GM18507 (cell line): ENCODE results near the gene RASIP1.
"Not testable (repeated sequence)": the region's sequence is repeated elsewhere in the genome, so short reads cannot be mapped to it uniquely, and the experiment has no call there.

Experiments used
- DNase-seq: peaks from one replicate; pipeline ENCODE4 v3.0.0; 2011; ENCODE audit warnings: low read depth; ENCODE audit not compliant: insufficient read length; ENCODE audit errors: extremely low spot score
- FAIRE-seq: peaks from 2 replicates; lab custom pipeline; 2011; peaks lifted over from hg19 to GRCh38; lab: Jason Lieb, UNC

RASIP1 gene, protein sequence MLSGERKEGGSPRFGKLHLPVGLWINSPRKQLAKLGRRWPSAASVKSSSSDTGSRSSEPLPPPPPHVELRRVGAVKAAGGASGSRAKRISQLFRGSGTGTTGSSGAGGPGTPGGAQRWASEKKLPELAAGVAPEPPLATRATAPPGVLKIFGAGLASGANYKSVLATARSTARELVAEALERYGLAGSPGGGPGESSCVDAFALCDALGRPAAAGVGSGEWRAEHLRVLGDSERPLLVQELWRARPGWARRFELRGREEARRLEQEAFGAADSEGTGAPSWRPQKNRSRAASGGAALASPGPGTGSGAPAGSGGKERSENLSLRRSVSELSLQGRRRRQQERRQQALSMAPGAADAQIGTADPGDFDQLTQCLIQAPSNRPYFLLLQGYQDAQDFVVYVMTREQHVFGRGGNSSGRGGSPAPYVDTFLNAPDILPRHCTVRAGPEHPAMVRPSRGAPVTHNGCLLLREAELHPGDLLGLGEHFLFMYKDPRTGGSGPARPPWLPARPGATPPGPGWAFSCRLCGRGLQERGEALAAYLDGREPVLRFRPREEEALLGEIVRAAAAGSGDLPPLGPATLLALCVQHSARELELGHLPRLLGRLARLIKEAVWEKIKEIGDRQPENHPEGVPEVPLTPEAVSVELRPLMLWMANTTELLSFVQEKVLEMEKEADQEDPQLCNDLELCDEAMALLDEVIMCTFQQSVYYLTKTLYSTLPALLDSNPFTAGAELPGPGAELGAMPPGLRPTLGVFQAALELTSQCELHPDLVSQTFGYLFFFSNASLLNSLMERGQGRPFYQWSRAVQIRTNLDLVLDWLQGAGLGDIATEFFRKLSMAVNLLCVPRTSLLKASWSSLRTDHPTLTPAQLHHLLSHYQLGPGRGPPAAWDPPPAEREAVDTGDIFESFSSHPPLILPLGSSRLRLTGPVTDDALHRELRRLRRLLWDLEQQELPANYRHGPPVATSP

DNA sequence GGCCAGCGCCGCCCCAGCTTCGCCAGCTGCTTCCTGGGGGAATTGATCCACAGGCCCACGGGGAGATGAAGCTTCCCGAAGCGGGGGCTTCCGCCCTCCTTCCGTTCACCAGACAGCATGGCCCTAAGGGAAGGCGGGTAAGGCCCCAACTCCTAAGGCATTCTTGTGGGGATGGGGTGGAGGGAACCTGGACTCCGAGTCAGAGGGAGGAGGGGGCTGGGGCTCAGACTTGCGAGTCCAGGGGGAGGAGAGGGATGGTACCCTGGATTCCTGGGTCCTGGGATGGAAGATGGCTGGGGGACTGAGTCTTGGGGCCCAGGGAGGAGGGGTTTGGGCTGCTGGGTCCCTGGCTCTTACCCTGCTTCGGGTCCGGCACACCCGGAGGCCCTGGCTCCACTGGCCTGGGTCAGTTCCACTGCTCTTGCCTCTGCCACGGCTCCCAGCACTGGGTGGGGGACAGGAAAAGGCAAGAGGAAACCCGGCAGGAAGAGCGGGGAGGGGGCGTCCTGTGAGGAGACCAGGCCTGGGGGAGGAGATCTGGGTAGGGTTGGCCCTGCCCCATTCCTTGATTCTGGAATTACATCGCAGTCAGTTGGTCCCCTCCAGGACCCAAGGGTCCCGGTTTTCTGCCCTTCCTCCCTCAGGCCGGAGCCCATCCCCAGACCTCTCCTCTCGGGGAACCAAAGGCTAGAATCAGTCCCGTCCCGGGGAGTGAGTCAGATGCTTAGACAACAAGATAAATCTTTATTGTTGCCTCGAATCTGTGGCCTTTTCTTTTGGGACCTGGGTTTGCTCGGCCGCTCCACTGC is at the start of gene RASIP1:
Gene RASIP1, minus strand, starts transcription at position 447 of the 809 bp plus-strand sequence. Its CDS starts 328 bp downstream, at position 119.
- DNase-seq = no peak
- FAIRE-seq = no peak

DNA sequence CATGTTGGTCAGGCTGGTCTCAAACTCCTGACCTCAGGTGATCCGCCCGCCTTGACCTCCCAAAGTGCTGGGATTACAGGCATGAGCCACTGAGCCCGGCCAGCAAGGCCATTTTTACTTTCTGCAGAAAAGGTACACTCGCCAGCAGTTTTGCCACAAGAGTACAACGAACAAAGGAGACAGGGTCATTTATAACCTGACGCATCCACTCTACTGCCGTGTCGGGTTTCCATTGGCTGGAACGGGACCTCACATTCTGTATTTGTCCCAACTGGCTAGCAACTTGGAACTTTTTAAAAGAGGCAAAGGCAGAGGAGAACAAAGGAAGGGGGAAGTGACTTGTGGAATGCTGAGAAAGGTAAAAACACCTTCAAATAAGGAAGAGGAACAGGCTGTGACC is 46.9 kb upstream of the RASIP1 start:
- not testable (repeated sequence) for FAIRE-seq, DNase-seq

DNA sequence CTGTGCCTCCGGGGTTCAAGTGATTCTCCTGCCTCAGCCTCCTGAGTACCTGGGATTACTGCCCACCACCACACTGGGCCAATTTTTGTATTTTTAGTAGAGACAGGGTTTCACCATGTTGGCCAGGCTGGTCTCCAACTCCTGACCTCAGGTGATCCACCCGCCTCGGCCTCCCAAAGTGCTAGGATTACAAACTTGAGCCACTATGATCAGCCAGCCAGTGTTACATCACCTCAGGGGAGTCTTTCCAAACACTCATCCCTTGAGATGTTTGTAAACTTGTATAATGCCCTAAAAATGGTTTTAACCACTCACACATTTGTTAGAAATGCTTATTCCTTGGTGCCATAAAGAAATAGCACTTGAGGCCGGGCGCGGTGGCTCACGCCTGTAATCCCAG is 46.0 kb upstream of the RASIP1 start:
- FAIRE-seq, DNase-seq: not testable (repeated sequence)

DNA sequence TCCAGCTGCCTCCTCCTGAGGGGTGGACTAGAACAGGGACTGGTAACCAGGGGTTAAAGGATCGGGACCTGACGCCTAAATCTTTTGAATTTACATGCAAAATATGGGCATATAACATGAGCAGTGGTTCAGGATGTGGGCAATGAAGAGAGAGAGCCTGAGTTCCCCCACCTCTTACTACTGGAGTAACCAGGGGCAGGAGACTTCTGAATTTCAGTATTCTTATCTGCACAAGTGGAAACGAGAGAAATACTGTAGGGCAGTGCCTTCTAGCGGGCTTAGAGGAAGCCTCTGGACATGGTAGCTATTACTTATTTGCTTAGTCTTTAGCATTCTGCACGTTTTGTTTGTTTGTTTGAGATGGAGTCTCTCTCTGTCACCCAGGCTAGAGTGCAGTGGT is 44.1 kb upstream of the RASIP1 start:
- FAIRE-seq = no peak
- no peak for DNase-seq

DNA sequence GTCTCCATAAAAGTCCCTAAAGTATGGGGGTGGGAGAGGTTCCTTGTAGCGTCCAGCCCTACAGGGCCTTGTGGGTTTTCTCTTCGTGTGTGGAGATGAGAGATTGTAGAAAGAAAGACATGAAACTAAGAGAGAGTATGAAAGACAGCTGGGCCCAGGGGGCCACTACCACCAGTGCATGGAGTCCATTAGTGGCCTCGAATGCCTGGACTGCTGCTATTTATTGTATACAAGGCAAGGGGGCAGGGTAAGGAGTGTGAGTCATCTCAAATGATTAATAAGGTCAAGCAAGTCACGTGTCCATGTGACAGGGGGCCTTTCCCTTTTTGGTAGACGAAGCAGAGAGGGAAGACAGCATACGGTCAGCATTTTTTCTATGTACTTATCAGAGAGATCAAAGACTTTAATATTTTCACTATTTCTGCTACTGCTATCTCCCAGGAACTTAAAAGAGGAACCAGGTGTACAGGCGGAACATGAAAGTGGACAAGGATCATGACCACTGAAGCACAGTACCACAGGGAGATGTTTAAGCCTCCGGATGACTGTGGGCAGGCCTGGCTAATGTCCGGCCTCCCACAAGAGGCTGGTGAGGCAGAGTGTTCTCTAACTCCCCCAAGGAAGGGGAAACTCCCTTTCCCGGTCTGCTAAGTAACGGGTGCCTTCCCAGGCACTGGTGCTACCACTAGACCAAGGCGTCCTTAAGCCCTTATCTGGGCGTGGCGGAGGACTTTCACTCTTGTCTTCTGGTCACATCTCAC is 40.4 kb upstream of the RASIP1 start:
- peak; percentile 56 for FAIRE-seq
- DNase-seq = no peak

DNA sequence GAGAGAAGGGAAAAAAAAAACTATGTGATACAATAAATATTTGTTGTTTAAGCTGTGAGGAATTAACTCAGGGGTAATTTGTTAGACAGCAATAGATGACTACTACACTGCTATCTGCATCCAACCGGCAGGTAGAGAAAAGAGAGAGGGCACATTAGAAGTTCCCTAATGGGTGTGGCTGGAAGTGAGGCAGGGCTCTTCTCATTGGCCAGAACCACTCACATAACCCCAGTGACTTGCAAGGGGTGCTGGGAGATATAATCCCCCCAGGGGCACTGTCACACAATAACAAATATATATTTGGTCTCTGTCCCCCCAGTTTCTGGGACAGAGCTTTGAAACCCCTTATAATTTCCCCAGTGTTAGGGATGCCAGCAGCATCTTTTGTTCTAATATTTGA is 39.2 kb upstream of the RASIP1 start:
- DNase-seq (no peak), FAIRE-seq (no peak)

DNA sequence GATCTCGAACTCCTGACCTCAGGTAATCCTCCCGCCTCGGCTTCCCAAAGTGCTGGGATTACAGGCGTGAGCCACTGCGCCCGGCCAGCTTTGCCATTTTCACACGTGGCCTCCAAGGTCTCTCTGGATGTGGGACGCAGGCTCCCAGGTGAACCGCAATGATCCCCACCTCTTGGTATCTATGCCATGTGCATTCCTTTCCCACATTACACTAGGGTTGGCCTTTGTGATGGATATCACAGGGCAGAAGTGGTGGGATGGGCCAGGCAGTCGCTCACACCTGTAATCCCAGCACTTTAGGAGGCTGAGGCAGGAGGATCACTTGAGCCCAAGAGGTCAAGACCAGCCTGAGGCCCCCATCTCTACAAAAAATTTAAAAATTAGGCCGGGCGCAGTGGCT is 37.3 kb upstream of the RASIP1 start:
- FAIRE-seq (no peak), DNase-seq (no peak)

DNA sequence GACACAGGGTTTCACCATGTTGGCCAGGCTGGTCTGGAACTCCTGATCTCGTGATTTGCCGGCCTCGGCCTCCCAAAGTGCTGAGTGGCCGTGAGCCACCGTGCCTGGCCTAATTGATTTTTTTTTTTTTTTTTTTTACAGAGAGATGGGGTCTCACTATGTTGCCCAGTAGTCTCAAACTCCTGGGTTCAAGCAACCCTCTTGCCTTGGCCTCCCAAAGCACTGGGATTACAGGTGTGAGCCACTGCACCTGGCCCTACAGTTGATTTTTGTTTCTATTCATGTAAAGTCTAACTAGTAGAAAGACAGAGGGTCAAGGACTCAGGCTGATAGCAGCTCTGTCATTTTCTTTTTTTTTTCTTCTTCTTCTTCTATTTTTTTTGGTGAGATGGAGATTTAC is 36.7 kb upstream of the RASIP1 start:
- DNase-seq (no peak), FAIRE-seq (no peak)

DNA sequence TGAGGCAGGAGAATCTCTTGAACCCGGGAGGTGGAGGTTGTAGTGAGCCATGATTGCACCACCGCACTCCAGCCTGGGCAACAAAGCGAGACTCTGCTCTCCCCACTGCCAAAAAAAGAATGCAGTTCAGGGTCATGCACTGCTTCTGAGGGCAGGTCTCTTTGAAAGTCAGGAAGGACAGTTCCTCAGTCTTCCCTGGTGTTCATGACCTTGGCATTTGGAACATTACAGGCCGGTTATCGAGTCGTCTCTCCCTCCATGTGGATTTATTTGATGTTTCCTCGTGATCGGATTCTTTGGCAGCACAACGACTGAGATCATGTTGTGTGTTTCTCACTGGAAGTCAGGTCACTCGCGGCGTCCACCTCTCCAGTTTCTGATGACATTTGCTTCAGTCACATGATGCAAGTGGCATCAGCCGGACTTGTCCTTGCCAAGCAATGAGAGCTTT is 32.1 kb upstream of the RASIP1 start:
- FAIRE-seq (no peak), DNase-seq (no peak)

DNA sequence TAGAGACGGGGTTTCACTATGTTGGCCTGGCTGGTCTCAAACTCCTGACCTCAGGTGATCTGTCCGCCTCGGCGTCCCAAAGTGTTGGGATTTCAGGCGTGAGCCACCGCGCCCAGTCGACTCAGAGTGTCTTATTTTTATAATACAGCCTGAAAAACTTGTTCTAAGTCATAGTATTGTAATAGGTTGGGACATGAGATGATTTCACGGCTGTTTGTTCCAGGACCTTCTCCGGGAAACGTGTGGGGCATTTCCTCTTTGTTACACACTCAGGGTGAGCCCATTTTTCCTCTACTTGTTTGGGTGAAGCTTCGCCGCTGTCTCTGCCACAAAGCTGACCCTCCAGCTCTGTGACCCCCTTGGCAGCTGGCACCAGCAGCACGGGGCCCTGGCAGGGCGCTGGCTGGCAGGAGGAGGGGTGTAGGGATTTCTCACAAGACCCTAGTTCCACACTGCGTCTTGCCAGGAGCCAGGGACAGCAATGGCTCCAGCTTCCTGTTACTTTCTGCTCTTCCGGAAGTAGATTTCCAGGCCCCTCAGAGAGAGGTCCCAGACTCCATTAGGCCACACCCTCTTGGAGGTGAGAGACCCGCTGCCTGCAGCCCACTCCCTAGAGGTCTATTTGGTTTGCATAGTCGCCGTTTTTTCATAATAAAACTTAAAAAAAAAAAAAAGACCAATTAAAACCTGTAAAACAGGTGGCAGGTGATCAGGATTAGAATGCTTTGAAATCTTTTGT is 30.5 kb upstream of the RASIP1 start:
- FAIRE-seq (no peak), DNase-seq (no peak)

DNA sequence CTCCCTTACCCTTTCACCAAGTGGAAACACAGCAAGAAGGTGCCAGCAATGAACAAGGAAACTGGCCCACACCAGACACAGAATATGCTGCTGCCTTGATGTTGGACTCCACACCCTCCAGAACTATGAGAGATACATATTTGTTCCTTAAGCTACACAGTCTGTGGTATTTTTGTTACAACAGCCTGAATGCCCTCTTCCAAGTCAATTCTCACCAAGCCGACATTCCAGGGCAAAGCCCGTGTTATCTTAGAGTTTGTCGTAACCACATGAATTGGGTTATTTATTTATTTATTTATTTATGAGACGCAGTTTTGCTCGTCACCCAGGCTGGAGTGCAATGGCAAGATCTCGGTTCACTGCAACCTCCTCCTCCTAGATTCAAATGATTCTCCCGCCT is 29.9 kb upstream of the RASIP1 start:
- no peak for DNase-seq
- no peak for FAIRE-seq

DNA sequence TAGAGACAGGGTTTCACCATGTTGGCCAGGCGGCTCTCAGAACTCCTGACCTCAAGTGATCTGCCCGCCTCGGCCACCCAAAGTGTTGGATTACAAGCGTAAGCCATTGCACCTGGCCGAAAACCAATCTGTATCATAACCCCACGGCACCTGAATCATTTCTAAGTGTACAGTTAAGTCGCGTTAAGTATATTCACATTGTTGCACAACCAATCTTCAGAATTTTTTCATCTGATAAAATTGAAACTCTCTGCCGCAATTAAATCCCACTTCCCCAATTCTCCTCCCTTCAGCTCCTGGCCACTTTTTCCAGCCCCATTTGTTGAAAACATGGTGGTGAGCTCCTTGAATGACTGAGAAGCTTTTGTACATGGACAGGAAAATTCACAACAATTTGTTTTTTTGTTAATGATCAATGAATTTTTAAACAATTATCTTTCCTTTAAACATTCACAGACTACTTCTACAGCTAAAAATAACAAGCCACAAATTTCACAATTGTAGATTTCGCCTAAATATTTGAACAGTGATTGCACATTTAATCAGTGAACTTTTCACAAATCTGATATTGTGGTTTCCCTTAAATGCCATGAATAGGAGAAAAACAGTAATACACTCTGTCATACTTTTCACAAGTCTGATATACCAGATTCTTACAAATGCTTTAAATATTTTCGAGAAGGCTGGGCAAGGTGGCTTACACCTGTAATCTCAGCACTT is 28.7 kb upstream of the RASIP1 start:
- FAIRE-seq (no peak), DNase-seq (no peak)

DNA sequence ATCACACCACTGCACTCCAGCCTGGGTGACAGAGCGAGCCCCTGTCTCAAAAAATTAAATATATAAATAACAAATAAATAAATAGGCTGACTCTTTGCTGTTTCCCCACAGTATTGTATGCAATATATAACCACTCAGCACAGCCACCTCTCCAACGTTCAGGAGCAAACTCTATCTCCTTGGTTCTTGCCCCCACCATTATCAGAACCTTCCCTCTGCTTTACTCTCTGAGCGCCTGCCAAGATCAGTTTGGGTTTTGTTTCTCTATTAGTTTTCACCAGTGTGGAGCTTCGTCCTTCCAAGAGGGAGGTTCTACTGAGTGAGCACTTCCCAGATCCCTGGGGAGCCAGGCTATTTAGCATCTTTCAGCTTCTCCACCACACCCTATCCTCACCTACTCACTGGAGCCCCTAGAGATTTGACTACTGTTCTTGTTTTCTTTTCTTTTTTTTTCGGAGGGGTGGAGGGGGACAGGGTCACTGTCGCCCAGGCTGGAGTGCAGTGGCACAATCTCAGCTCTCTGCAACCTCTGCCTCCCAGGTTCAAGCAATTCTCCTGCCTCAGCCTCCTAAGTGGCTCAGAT is 27.9 kb upstream of the RASIP1 start:
- FAIRE-seq, DNase-seq: not testable (repeated sequence)

DNA sequence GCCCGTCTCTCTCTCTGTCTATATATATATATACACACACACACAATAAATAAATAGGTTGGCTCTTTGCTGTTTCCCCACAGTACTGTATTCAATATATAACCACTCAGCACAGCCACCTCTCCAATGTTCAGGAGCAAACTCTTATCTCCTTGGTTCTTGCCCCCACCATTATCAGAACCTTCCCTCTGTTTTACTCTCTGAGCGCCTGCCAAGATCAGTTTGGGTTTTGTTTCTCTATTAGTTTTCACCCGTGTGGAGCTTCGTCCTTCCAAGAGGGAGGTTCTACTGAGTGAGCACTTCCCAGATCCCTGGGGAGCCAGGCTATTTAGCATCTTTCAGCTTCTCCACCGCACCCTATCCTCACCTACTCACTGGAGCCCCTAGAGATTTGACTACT is 25.4 kb upstream of the RASIP1 start:
- FAIRE-seq, DNase-seq: not testable (repeated sequence)

DNA sequence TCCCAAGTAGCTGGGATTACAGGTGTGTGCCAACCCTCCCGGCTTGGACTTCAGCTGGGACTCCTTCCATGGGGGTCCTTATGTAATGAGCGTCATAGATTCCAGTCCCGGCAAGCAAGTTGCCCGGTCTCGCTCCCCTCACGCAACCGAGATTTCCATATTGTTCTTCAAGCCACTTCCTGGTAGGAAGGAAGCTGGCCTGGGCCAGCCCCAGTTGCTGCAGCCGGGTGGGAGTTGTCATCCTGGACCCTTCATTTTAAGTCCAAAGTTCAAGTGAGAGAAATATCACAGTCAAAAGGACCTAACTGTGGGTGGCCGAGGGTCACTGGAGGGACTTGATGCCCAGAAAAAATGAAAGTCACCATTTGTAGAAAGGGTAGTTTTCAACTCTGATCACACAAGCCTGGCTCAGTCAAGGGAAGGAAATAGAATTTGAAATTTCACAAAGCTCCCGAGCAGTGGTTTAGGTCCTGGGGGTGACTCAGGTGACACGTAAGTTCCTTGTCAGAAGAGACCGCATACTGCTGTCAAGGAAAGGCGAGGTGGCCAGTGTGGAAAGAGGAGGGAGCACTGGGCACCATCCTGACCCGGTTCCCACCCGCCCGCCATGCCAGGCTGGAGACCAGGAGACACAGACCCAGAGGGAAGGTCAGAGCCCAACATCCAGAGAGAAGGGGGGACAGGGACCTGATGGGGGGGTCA is 20.2 kb upstream of the RASIP1 start:
- DNase-seq (no peak), FAIRE-seq (no peak)

DNA sequence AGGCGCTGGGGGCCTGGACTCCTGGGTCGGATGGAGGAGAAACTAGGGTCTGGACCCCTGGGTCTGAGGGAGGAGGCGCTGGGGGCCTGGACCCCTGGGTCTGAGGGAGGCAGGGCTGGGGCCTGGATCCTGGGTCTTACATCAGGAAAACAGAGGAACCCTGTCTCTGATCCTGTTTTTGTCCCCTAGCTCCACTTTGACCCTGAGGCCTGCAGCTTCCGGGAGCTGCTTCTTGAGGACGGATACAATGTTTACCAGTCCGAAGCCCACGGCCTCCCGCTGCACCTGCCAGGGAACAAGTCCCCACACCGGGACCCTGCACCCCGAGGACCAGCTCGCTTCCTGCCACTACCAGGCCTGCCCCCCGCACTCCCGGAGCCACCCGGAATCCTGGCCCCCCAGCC is 17.3 kb upstream of the RASIP1 start:
- no peak for DNase-seq
- FAIRE-seq = no peak
